Mesendoderm (in vitro differentiated cells): Measurements from ENCODE around the gene PPP2R5E.

Source experiments
- DNase-seq: peaks from one replicate; pipeline ENCODE4 v3.0.0; 2013
- H2AK5ac ChIP-seq: 2 replicates; pipeline ENCODE4 v1.6.1; 2013; ENCODE audit warnings: low read length, inconsistent platforms
- H2BK120ac ChIP-seq: 2 replicates; pipeline ENCODE4 v1.6.1; 2013; ENCODE audit warnings: low read depth, mild to moderate bottlenecking, low read length, moderate library complexity, mixed read lengths
- H2BK15ac ChIP-seq: replicated peaks from 2 replicates; pipeline ENCODE4 v1.6.1; 2013; ENCODE audit warnings: low read depth, mild to moderate bottlenecking, moderate library complexity
- H2BK5ac ChIP-seq: 2 replicates; pipeline ENCODE4 v1.6.1; 2013; ENCODE audit warnings: low read length, inconsistent platforms
- H3K18ac ChIP-seq: 2 replicates; pipeline ENCODE4 v1.6.1; 2013; ENCODE audit warnings: mild to moderate bottlenecking, low read length, mixed read lengths
- H3K23ac ChIP-seq: one replicate; pipeline ENCODE4 v1.6.1; 2013; ENCODE audit warnings: low read length
- H3K27ac ChIP-seq: 2 replicates; pipeline ENCODE4 v1.5.1; 2013; ENCODE audit warnings: low read depth, mild to moderate bottlenecking, inconsistent platforms, low read length, moderate library complexity
- H3K27me3 ChIP-seq: 2 replicates; pipeline ENCODE4 v1.6.1; 2013; ENCODE audit warnings: low read length, control low read depth, mild to moderate bottlenecking, inconsistent platforms; ENCODE audit not compliant: insufficient read depth, poor library complexity
- H3K36me3 ChIP-seq: 2 replicates; pipeline ENCODE4 v1.6.1; 2013; ENCODE audit warnings: low read length, inconsistent platforms; ENCODE audit not compliant: control insufficient read depth, insufficient read depth
- H3K4ac ChIP-seq: one replicate; pipeline ENCODE4 v1.6.1; 2013; ENCODE audit warnings: low read depth, mild to moderate bottlenecking, low read length, moderate library complexity
- H3K4me1 ChIP-seq: 2 replicates; pipeline ENCODE4 v1.6.1; 2013; ENCODE audit warnings: low read depth, low read length, inconsistent platforms; ENCODE audit not compliant: control insufficient read depth
- H3K4me2 ChIP-seq: 2 replicates; pipeline ENCODE4 v1.6.1; 2013; ENCODE audit warnings: low read length
- H3K4me3 ChIP-seq: 2 replicates; pipeline ENCODE4 v1.5.1; 2013; ENCODE audit warnings: mild to moderate bottlenecking, low read length
- H3K56ac ChIP-seq: one replicate; pipeline ENCODE4 v1.6.1; 2013; ENCODE audit warnings: low read length
- H3K79me1 ChIP-seq: 2 replicates; pipeline ENCODE4 v1.6.1; 2013; ENCODE audit warnings: low read length, inconsistent platforms
- H3K79me2 ChIP-seq: 2 replicates; pipeline ENCODE4 v1.6.1; 2013; ENCODE audit warnings: mild to moderate bottlenecking, low read length; ENCODE audit not compliant: control insufficient read depth, insufficient read depth
- H3K9ac ChIP-seq: 2 replicates; pipeline ENCODE4 v1.6.1; 2013; ENCODE audit warnings: low read length, inconsistent platforms
- H4K5ac ChIP-seq: one replicate; pipeline ENCODE4 v1.6.1; 2013; ENCODE audit warnings: low read length
- H4K8ac ChIP-seq: one replicate; pipeline ENCODE4 v1.6.1; 2013; ENCODE audit warnings: low read depth, mild to moderate bottlenecking, control low read depth, low read length, moderate library complexity
- WGBS: extraction: QIAGEN DNeasy Blood & Tissue Kit; methylation state at CpG from one replicate; pipeline ENCODE4 v1.1.7; 2013; ENCODE audit warnings: low lambda C conversion rate, missing lambda C conversion rate; ENCODE audit not compliant: insufficient coverage; ENCODE audit errors: extremely low coverage; 5-methylcytosine and 5-hydroxymethylcytosine counted together

The PPP2R5E gene

GRCh38 chr14:63486738-63487137, 56.4 kb downstream of the PPP2R5E start:
- Histone ChIP-seq H2BK120ac (no peak overlapping the region), H3K9ac (no peak overlapping the region), H3K79me1 (peaks cover 8% of the 10 kb centered on the region), H3K23ac (no peak overlapping the region), H2BK15ac (no peak overlapping the region), H3K36me3 (no peaks in the 10 kb centered on the region), H3K79me2 (peaks cover 39% of the 10 kb centered on the region), H3K18ac (peak overlapping the region; percentile 28), H2BK5ac (no peak overlapping the region), H3K27me3 (no peaks in the 10 kb centered on the region), H3K4me1 (no peaks in the 10 kb centered on the region), H3K4me2 (no peak overlapping the region), H2AK5ac (no peak overlapping the region), H3K27ac (no peak overlapping the region), H4K8ac (no peak overlapping the region), H3K4me3 (no peak overlapping the region), H3K56ac (no peak overlapping the region), H3K4ac (no peak overlapping the region), H4K5ac (no peak overlapping the region)
- peak; percentile 22 for DNase-seq

- Histone ChIP-seq H3K4me1 (no peaks in the 10 kb centered on the region), H3K79me1 (peaks cover 11% of the 10 kb centered on the region), H4K8ac (no peak overlapping the region), H3K4me3 (no peak overlapping the region), H3K27ac (no peak overlapping the region), H3K36me3 (no peaks in the 10 kb centered on the region), H3K4ac (no peak overlapping the region), H2BK5ac (no peak overlapping the region), H3K18ac (no peak overlapping the region), H3K27me3 (no peaks in the 10 kb centered on the region), H3K4me2 (no peak overlapping the region), H3K56ac (no peak overlapping the region), H2AK5ac (no peak overlapping the region), H2BK15ac (no peak overlapping the region), H3K79me2 (peaks cover 27% of the 10 kb centered on the region), H4K5ac (no peak overlapping the region), H3K23ac (no peak overlapping the region), H2BK120ac (no peak overlapping the region), H3K9ac (no peak overlapping the region)
- no peak for DNase-seq
- WGBS, result no CpG with 5 or more reads among the region's 7 CpGs
Measured at GRCh38 chr14:63483315-63483714, 59.9 kb downstream of the PPP2R5E start.

DNA sequence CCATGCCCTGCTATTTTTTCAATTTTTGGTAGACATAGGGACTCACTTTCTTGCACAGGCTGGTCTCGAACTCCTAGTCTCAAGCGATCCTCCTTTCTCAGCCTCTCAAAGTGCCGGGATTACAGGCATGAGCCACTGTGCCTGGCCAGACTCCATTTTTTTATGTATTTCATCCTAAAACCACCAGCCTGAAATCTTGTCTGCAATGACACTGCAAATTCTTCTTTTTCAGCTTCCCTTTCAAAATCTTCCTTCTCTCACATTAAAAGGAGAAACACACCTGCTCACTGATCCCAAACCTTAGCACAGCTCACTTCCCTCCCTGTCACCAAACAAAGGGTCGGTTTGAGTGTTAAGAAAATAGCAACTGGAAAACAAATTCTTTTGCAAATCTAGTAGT, 62.6 kb downstream of the PPP2R5E start:
- H3K4me1 ChIP-seq, result no peaks in the 10 kb centered on the region
- H2BK15ac ChIP-seq, result no peak overlapping the region
- H2BK120ac ChIP-seq, result no peak overlapping the region
- no peak overlapping the region for H4K5ac ChIP-seq
- no peak overlapping the region for H3K56ac ChIP-seq
- H2BK5ac ChIP-seq, result no peak overlapping the region
- H3K27me3 ChIP-seq, result no peaks in the 10 kb centered on the region
- DNase-seq, result no peak
- H3K9ac ChIP-seq, result no peak overlapping the region
- H3K18ac ChIP-seq, result no peak overlapping the region
- no peak overlapping the region for H3K23ac ChIP-seq
- no peak overlapping the region for H3K4ac ChIP-seq
- H3K27ac ChIP-seq, result no peak overlapping the region
- H3K4me3 ChIP-seq, result no peak overlapping the region
- H2AK5ac ChIP-seq, result no peak overlapping the region
- no CpG with 5 or more reads among the region's 4 CpGs for WGBS
- H4K8ac ChIP-seq, result no peak overlapping the region
- no peak overlapping the region for H3K4me2 ChIP-seq
- H3K79me1 ChIP-seq, result peaks cover 9% of the 10 kb centered on the region
- H3K79me2 ChIP-seq, result peaks cover 20% of the 10 kb centered on the region
- no peaks in the 10 kb centered on the region for H3K36me3 ChIP-seq

- H3K79me2 ChIP-seq, result peaks cover 22% of the 10 kb centered on the region
- no peaks in the 10 kb centered on the region for H3K27me3 ChIP-seq
- no peak overlapping the region for H3K4me2 ChIP-seq
- H3K79me1 ChIP-seq, result peaks cover 13% of the 10 kb centered on the region
- H2BK5ac ChIP-seq, result no peak overlapping the region
- no peaks in the 10 kb centered on the region for H3K36me3 ChIP-seq
- no peak overlapping the region for H4K5ac ChIP-seq
- no peak overlapping the region for H3K4me3 ChIP-seq
- no peak overlapping the region for H4K8ac ChIP-seq
- no peak overlapping the region for H2BK15ac ChIP-seq
- no CpG with 5 or more reads among the region's 3 CpGs for WGBS
- DNase-seq, result no peak
- H3K27ac ChIP-seq, result no peak overlapping the region
- H3K18ac ChIP-seq, result no peak overlapping the region
- H3K4ac ChIP-seq, result no peak overlapping the region
- no peak overlapping the region for H2BK120ac ChIP-seq
- no peak overlapping the region for H3K9ac ChIP-seq
- H3K23ac ChIP-seq, result no peak overlapping the region
- H3K4me1 ChIP-seq, result no peaks in the 10 kb centered on the region
- H2AK5ac ChIP-seq, result no peak overlapping the region
- H3K56ac ChIP-seq, result no peak overlapping the region
Measured at GRCh38 chr14:63478437-63478852, 64.7 kb downstream of the PPP2R5E start.

GRCh38 chr14:63478010-63478409, 65.2 kb downstream of the PPP2R5E start:
- no peak overlapping the region for H2BK15ac ChIP-seq
- no peak overlapping the region for H3K56ac ChIP-seq
- H3K27me3 ChIP-seq, result no peaks in the 10 kb centered on the region
- no peak overlapping the region for H2BK120ac ChIP-seq
- no peak overlapping the region for H3K4me3 ChIP-seq
- H3K23ac ChIP-seq, result no peak overlapping the region
- no peak for DNase-seq
- no peak overlapping the region for H3K18ac ChIP-seq
- H4K5ac ChIP-seq, result no peak overlapping the region
- no CpG with 5 or more reads among the region's 2 CpGs for WGBS
- H4K8ac ChIP-seq, result no peak overlapping the region
- H3K9ac ChIP-seq, result no peak overlapping the region
- peaks cover 10% of the 10 kb centered on the region for H3K79me1 ChIP-seq
- no peak overlapping the region for H2BK5ac ChIP-seq
- peaks cover 3% of the 10 kb centered on the region for H3K4me1 ChIP-seq
- no peaks in the 10 kb centered on the region for H3K36me3 ChIP-seq
- H3K27ac ChIP-seq, result no peak overlapping the region
- peaks cover 20% of the 10 kb centered on the region for H3K79me2 ChIP-seq
- no peak overlapping the region for H2AK5ac ChIP-seq
- H3K4me2 ChIP-seq, result no peak overlapping the region
- H3K4ac ChIP-seq, result no peak overlapping the region

- H2BK120ac ChIP-seq, result no peak overlapping the region
- H3K36me3 ChIP-seq, result no peaks in the 10 kb centered on the region
- WGBS, result no CpG with 5 or more reads among the region's 1 CpG
Measured at GRCh38 chr14:63477556-63477955, 65.6 kb downstream of the PPP2R5E start.

More at GRCh38 chr14:63477556-63477955, 65.6 kb downstream of the PPP2R5E start:
- Histone ChIP-seq H2AK5ac (no peak overlapping the region), H3K4me2 (no peak overlapping the region), H3K27me3 (no peaks in the 10 kb centered on the region), H4K8ac (no peak overlapping the region), H3K79me1 (peaks cover 8% of the 10 kb centered on the region), H2BK15ac (no peak overlapping the region), H3K9ac (no peak overlapping the region), H3K79me2 (peaks cover 19% of the 10 kb centered on the region), H3K27ac (no peak overlapping the region), H3K56ac (no peak overlapping the region), H3K4me1 (peaks cover 3% of the 10 kb centered on the region), H2BK5ac (no peak overlapping the region), H3K4ac (no peak overlapping the region), H4K5ac (no peak overlapping the region), H3K18ac (no peak overlapping the region), H3K23ac (no peak overlapping the region), H3K4me3 (no peak overlapping the region)
- no peak for DNase-seq
